Smooth muscle cell (in vitro differentiated cells): ENCODE data around the gene CPNE8. TPM values are rescaled to one million over a fixed set of nuclear protein-coding genes. Genes with fewer than 3 reads are reported as not detected.
"Not testable (repeated sequence)": the region's sequence is repeated elsewhere in the genome, so short reads cannot be mapped to it uniquely, and the experiment has no call there.

Source experiments
- DNase-seq: peaks from one replicate; lab custom pipeline; 2025; ENCODE audit not compliant: unreplicated experiment; lab: John Stamatoyannopoulos, UW
- H2AFZ ChIP-seq: fragments of 200-600 bp; sonication (generic); 2 replicates; pipeline ENCODE4 v1.6.0; 2016; ENCODE audit warnings: antibody characterized with exemption, low read depth, mild to moderate bottlenecking
- H3F3A ChIP-seq: fragments of 200-600 bp; sonication (generic); 2 replicates; pipeline ENCODE4 v1.6.0; 2017; ENCODE audit warnings: antibody characterized with exemption, low read depth
- H3K27ac ChIP-seq: fragments of 200-600 bp; sonication (generic); 2 replicates; pipeline ENCODE4 v1.5.1; 2016; ENCODE audit warnings: low read depth, mild to moderate bottlenecking
- H3K27me3 ChIP-seq: fragments of 200-600 bp; sonication (generic); 2 replicates; pipeline ENCODE4 v1.6.1; 2016; ENCODE audit warnings: low read depth, mild to moderate bottlenecking
- H3K36me3 ChIP-seq: fragments of 200-600 bp; sonication (generic); 2 replicates; pipeline ENCODE4 v1.5.1; 2016; ENCODE audit warnings: low read depth
- H3K4me1 ChIP-seq: fragments of 200-600 bp; sonication (generic); 2 replicates; pipeline ENCODE4 v1.5.1; 2016; ENCODE audit warnings: low read depth
- H3K4me2 ChIP-seq: fragments of 200-600 bp; sonication (generic); 2 replicates; pipeline ENCODE4 v1.6.0; 2016; ENCODE audit warnings: mild to moderate bottlenecking
- H3K4me3 ChIP-seq: fragments of 200-600 bp; sonication (generic); 2 replicates; pipeline ENCODE4 v1.5.1; 2016; ENCODE audit warnings: mild to moderate bottlenecking
- H3K79me2 ChIP-seq: fragments of 200-600 bp; sonication (generic); 2 replicates; pipeline ENCODE4 v1.6.0; 2016; ENCODE audit warnings: low read depth, mild to moderate bottlenecking
- H3K9ac ChIP-seq: fragments of 200-600 bp; sonication (generic); 2 replicates; pipeline ENCODE4 v1.6.0; 2016; ENCODE audit warnings: low read depth
- H3K9me3 ChIP-seq: fragments of 200-600 bp; sonication (generic); replicated peaks from 2 replicates; pipeline ENCODE4 v1.5.1; 2016; ENCODE audit warnings: low read depth
- H4K20me1 ChIP-seq: fragments of 200-600 bp; sonication (generic); 2 replicates; pipeline ENCODE4 v1.6.0; 2016; ENCODE audit warnings: low read depth
- WGBS: methylation state at CpG from one replicate; pipeline ENCODE4 v1.1.7; 2016; ENCODE audit warnings: low lambda C conversion rate; 5-methylcytosine and 5-hydroxymethylcytosine counted together
- polyA plus RNA-seq: library from polyadenylated mRNA; unstranded; fragments of >200 nt; fragmentation: Nextera tagmentation; extraction: Ambion mirVana; gene quantifications from 2 replicates; pipeline ENCODE4 v1.2.1, GENCODE V29; 2016
- total RNA-seq: library from RNA; depleted of rRNA; stranded (reverse); fragments of >200 nt; gene quantifications from 2 replicates; pipeline ENCODE4 v1.2.3, GENCODE V29; 2014
- TF ChIP-seq, protein P1 (sequence below): fragments of 200-600 bp; sonication (generic); IDR thresholded peaks from 2 replicates; pipeline ENCODE4 v1.5.1; 2017; ENCODE audit warnings: borderline replicate concordance, mild to moderate bottlenecking, antibody characterized with exemption; ENCODE audit not compliant: insufficient read depth, poor library complexity, severe bottlenecking

Gene CPNE8
- total and polyA plus RNA-seq, 2 experiments from 2014 or later, result 6.3 to 19.4 TPM

DNA sequence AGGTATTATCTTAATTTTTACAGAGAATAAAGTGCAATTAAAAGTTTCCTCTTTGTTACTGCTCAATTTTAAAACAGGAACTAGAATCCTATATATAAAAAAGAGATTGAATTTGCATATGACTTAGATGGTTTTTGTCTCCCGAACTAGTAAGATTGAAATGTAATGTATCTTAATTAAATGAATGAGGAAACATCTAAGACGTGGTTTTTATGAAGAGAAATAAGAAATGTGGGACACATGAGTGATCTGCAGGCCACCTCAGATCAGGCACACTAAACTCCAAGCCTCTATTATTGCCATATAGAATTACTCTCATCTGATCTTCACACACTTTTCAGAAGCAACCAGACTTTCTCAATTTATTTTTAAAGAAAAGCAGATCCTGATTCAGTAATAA is 158.6 kb downstream of the CPNE8 start:
- H4K20me1 ChIP-seq, result no peaks in the 10 kb centered on the region
- WGBS, result 92% methylated on average over 2 of the region's 2 CpGs
- TF ChIP-seq, protein P1, sequence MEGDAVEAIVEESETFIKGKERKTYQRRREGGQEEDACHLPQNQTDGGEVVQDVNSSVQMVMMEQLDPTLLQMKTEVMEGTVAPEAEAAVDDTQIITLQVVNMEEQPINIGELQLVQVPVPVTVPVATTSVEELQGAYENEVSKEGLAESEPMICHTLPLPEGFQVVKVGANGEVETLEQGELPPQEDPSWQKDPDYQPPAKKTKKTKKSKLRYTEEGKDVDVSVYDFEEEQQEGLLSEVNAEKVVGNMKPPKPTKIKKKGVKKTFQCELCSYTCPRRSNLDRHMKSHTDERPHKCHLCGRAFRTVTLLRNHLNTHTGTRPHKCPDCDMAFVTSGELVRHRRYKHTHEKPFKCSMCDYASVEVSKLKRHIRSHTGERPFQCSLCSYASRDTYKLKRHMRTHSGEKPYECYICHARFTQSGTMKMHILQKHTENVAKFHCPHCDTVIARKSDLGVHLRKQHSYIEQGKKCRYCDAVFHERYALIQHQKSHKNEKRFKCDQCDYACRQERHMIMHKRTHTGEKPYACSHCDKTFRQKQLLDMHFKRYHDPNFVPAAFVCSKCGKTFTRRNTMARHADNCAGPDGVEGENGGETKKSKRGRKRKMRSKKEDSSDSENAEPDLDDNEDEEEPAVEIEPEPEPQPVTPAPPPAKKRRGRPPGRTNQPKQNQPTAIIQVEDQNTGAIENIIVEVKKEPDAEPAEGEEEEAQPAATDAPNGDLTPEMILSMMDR, result no peak
- DNase-seq, result no peak
- no peaks in the 10 kb centered on the region for H3K27me3 ChIP-seq
- H3K4me2 ChIP-seq, result no peak overlapping the region
- H3K4me1 ChIP-seq, result no peaks in the 10 kb centered on the region
- H3K27ac ChIP-seq, result no peak overlapping the region
- no peak overlapping the region for H2AFZ ChIP-seq
- H3K36me3 ChIP-seq, result no peaks in the 10 kb centered on the region
- H3K9me3 ChIP-seq, result no peaks in the 10 kb centered on the region
- H3F3A ChIP-seq, result no peaks in the 10 kb centered on the region
- H3K79me2 ChIP-seq, result no peaks in the 10 kb centered on the region
- H3K9ac ChIP-seq, result no peak overlapping the region
- H3K4me3 ChIP-seq, result no peak overlapping the region

DNA sequence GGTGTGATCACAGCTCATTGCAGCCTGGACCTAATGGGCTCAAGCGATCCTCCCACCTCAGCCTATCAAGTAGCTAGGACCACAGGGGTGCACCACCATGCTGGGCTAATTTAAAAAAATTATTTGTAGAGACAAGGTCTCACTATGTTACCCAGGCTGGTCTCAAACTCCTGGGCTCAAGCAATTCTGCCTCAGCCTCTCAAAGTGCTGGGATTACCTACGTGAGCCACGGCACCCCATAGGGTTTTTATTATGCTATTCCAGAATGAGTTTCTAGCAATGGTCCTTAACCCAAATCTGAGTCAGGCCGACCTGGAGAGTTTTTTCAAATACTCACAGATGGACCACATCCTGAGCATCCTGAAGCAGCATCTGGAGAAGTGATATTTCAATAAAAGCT is 159.8 kb downstream of the CPNE8 start:
- Histone ChIP-seq H3K4me1 (no peaks in the 10 kb centered on the region), H2AFZ (no peak overlapping the region), H3K27me3 (no peaks in the 10 kb centered on the region), H3K4me2 (no peak overlapping the region), H3K79me2 (no peaks in the 10 kb centered on the region), H3K9ac (no peak overlapping the region), H3K36me3 (no peaks in the 10 kb centered on the region), H3K4me3 (no peak overlapping the region), H3K9me3 (no peaks in the 10 kb centered on the region), H3F3A (no peaks in the 10 kb centered on the region), H3K27ac (no peak overlapping the region), H4K20me1 (no peaks in the 10 kb centered on the region)
- TF ChIP-seq, protein P1, result no peak
- 79% methylated on average over 4 of the region's 4 CpGs for WGBS
- DNase-seq, result no peak

DNA sequence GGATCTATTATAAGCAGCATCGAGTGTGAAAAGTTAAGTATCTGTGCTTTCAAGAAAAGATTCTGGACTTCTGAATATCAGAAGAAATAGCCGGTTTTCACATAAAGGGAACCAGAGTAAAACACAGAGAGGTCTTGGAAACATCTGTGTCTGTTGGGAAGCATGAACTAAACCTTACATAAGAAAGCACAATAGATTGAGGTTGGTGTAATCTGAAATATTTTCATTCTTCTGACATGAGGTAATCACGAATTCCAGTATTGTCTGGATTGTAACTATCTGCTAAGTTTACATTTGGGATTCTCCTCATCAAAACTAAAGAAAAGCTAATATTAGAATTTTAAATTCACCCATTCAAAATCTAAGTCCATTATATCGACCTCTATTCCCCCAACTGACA is 161.3 kb downstream of the CPNE8 start:
- H3K36me3 ChIP-seq, result no peaks in the 10 kb centered on the region
- TF ChIP-seq, protein P1, result no peak
- H3K79me2 ChIP-seq, result no peaks in the 10 kb centered on the region
- no peaks in the 10 kb centered on the region for H3K27me3 ChIP-seq
- no peak overlapping the region for H3K4me3 ChIP-seq
- no peaks in the 10 kb centered on the region for H3K4me1 ChIP-seq
- H2AFZ ChIP-seq, result no peak overlapping the region
- 66% methylated on average over 4 of the region's 4 CpGs for WGBS
- H3K27ac ChIP-seq, result no peak overlapping the region
- DNase-seq, result no peak
- H3K9ac ChIP-seq, result no peak overlapping the region
- no peaks in the 10 kb centered on the region for H3F3A ChIP-seq
- H4K20me1 ChIP-seq, result no peaks in the 10 kb centered on the region
- H3K9me3 ChIP-seq, result no peaks in the 10 kb centered on the region
- H3K4me2 ChIP-seq, result no peak overlapping the region

DNA sequence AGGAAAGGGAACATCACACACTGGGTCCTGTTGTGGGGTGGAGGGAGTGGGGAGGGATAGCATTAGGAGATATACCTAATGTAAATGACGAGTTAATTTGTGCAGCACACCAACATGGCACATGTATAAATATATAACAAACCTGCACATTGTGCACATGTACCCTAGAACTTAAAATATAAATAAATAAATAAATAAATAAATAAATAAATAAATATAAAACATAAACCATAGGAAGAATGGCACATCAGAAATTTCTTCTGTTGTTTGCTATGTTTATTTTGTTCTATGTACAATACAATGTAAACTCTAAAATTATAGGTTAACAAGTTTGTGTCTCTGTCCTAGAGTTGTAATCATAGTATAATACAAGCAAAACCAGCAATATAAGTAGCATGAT is 162.9 kb downstream of the CPNE8 start:
- not testable (repeated sequence) for DNase-seq, H3K27me3 ChIP-seq, H3K4me1 ChIP-seq, H3K27ac ChIP-seq, H3K79me2 ChIP-seq, H3F3A ChIP-seq, H3K36me3 ChIP-seq, H3K9me3 ChIP-seq, H4K20me1 ChIP-seq, H2AFZ ChIP-seq, H3K9ac ChIP-seq, H3K4me2 ChIP-seq, H3K4me3 ChIP-seq
- 95% methylated on average over 1 of the region's 1 CpG for WGBS
